ENCODE data around the gene GOLGA6A.

Gene GOLGA6A

DNA sequence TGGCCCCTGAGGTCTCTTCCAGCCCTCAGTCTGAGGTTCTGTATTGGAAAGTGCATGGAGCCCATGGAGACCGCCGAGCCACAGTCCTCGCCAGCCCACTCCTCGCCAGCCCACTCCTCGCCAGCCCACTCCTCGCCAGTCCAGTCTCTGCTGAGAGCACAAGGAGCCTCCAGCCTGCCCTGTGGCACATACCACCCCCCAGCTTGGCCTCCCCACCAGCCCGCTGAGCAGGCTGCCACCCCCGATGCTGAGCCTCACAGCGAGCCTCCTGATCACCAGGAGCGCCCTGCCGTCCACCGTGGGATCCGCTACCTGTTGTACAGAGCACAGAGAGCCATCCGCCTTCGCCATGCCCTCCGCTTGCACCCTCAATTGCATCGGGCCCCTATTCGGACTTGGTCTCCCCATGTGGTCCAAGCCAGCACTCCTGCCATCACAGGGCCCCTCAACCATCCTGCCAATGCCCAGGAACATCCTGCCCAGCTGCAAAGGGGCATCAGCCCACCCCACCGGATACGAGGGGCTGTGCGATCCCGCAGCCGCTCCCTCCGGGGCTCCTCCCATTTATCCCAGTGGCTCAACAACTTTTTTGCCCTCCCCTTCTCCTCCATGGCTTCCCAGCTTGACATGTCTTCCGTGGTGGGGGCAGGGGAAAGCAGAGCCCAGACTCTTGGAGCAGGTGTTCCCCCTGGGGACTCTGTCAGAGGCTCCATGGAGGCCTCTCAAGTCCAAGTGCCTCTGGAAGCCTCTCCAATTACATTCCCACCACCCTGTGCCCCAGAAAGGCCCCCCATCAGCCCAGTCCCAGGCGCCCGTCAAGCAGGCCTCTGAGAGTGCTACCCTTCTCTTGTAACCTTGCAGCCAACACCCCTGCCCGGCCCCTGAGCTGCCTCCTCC is 47.0 kb downstream of the GOLGA6A start:
- no peak for DNase-seq

- DNase-seq, result no peak
These were observed 48.1 kb downstream of the GOLGA6A start for GRCh38 chr15:74034206-74034755.

DNA sequence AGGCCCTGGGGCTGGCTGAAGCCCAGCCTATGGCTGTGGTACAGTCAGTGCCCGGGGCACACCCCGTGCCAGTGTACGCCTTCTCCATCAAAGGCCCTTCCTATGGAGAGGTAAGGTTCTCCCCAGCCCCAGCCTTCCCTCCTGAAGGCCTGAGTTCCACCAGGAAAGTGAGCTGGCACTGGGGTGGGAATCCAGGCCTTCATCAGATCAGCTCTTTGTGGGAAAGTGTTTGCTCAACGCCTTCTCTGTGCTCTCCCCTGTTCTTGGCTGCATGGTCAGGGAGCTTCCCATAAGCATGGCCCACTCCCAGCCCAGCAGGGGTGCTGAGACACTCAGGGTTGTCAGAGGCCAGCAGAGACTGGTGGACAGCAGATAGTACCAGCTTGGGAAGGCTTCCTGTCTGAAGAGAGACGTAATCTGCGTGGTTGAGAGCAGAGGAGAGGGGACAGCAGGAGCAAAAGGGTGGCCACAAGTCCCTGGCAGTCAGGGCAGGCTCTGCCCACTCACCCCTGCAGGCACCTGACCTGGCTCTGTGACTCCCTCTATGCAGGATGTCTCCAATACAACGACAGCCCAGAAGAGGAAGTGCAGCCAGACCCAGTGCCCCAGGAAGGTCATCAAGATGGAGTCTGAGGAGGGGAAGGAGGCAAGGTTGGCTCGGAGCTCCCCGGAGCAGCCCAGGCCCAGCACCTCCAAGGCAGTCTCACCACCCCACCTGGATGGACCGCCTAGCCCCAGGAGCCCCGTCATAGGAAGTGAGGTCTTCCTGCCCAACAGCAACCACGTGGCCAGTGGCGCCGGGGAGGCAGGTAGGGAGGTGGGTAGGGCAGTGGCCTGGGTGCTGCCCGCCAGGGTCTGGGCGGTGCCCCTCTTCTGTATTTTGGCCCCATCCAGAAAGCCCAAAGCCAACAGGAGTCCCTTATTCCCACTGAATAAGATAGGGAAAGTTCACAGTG is 49.5 kb downstream of the GOLGA6A start:
- no peak for DNase-seq

GRCh38 chr15:74032046-74032445 is 50.3 kb downstream of the GOLGA6A start:
- DNase-seq, result no peak

DNA sequence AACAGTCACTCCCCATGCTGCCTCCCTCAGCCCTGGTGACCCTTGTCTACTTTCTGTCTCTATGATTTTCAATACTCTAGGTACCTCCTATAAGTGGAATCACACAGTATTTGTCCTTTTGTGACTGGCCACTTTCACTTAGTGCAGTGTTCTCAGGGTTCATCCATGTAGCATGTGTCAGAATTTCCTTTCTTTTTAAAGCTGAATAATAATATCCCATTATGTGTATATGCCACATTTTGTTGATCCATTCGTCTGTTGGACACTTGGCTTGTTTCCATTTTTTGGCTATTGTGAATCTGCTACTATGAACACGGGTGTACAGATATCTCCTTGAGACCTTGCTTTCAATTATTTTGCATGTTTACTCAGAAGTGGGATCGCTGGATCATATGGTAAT is 53.7 kb downstream of the GOLGA6A start:
- DNase-seq, result no peak

DNA sequence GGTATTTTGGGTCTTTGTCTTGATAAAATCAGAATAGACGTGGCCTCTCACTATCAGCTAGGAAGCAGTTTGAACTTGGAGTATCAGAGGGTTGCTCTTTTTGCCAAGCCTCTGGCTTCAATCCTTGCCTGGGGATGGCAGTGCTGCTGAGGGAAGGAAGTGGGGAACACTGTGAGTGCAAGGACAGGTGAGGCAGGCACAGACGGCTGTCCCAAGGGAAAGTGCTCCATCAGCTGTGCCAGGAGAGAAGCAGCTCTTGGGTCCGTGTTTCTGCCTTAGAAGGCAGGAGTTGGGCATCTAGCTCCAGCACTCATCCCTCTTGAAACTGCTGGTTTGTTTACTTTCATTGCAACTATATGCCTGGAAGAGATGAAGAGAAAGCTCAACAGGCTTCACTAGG is 54.7 kb downstream of the GOLGA6A start:
- DNase-seq, result peak; percentile 81

DNA sequence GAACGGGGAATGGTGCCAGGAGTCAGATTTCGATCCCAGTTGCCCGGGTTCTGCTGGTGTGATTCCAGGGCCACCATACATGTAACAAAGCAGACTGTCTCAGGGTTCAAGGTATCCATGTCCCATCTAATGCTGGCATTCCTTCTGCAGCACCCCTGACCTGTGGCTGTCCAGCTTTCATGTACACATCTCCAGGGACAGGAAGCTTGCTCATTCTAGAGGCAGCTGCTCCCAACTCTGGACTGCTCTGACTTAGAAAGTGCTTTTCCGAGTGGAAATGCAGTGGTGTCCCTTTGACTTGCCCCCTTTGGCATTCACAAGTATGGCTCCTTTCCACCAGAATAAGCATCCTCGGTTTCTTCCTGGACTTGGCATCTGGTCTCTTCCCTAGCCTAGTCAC is 56.9 kb downstream of the GOLGA6A start:
- no peak for DNase-seq

- DNase-seq, result no peak
These were observed 57.7 kb downstream of the GOLGA6A start for GRCh38 chr15:74024687-74025086.

DNA sequence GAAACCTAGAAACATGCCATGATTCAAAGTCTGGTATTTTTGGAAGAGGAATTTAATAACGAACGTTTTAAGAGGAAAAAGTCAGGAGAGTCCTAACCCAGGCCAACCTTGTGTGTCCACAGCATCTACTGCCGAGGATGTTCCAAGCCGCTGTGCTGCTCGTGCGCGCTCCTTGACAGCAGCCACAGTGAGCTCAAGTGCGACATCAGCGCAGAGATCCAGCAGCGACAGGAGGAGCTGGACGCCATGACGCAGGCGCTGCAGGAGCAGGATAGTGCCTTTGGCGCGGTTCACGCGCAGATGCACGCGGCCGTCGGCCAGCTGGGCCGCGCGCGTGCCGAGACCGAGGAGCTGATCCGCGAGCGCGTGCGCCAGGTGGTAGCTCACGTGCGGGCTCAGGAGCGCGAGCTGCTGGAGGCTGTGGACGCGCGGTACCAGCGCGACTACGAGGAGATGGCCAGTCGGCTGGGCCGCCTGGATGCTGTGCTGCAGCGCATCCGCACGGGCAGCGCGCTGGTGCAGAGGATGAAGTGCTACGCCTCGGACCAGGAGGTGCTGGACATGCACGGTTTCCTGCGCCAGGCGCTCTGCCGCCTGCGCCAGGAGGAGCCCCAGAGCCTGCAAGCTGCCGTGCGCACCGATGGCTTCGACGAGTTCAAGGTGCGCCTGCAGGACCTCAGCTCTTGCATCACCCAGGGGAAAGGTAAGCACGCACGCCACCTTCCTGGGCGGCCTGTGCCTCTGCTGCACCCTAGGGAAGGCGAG is 59.5 kb downstream of the GOLGA6A start:
- DNase-seq, result no peak

Data from NCI-H187 treated with DMSO at 0.1 percent for 48 hours (cell line).